ENCODE measurements around the gene TMEM233. TPM values are rescaled to one million over a fixed set of nuclear protein-coding genes. Genes with fewer than 3 reads are reported as not detected.

The TMEM233 gene
- total RNA-seq, 1 experiment from 2014 or later: not detected

- peaks cover 0 to 10% of the 10 kb centered on the region in 2 experiments; a peak in 2 of 4 replicates for H3K4me1 ChIP-seq (ENCODE audit: control insufficient read depth in 1 of 2, insufficient read depth in 2 of 2, low read length in 2 of 2)
- H3K9ac ChIP-seq (ENCODE audit: low read length): no peak overlapping the region
- no peaks in the 10 kb centered on the region for H3K27me3 ChIP-seq (ENCODE audit: insufficient read depth, low read length)
- no peak overlapping the region for H2AFZ ChIP-seq (ENCODE audit: low read depth, low read length, poor library complexity, severe bottlenecking)
- H3K36me3 ChIP-seq (ENCODE audit: control insufficient read depth in 1 of 2, insufficient read depth in 2 of 2, low read length in 2 of 2): no peaks in the 10 kb centered on the region
- ChIA-PET CTCF (no interaction called here), RAD21 (ENCODE audit: low non-redundant PET in 1 of 2, low total read pairs in 2 of 2, uncharacterized antibody in 2 of 2, unreplicated experiment in 2 of 2) (no interaction called here), POLR2A (no interaction called here)
- no peaks in the 10 kb centered on the region for H3K9me2 ChIP-seq (ENCODE audit: insufficient read depth)
- no peak overlapping the region for H3K27ac ChIP-seq (ENCODE audit: low read depth, low read length)
- TF ChIP-seq EZH2 (IDR thresholded peaks at IDR 0.05) (no peak), ELF1 (IDR thresholded peaks at IDR 0.05; ENCODE audit: borderline replicate concordance, low read depth) (no peak), EGR1 (IDR thresholded peaks at IDR 0.05; ENCODE audit: low read depth) (no peak), YY1 (IDR thresholded peaks at IDR 0.05; ENCODE audit: extremely low read depth, insufficient replicate concordance, low read depth, low read length) (no peak)
- TF ChIP-seq, protein P1, sequence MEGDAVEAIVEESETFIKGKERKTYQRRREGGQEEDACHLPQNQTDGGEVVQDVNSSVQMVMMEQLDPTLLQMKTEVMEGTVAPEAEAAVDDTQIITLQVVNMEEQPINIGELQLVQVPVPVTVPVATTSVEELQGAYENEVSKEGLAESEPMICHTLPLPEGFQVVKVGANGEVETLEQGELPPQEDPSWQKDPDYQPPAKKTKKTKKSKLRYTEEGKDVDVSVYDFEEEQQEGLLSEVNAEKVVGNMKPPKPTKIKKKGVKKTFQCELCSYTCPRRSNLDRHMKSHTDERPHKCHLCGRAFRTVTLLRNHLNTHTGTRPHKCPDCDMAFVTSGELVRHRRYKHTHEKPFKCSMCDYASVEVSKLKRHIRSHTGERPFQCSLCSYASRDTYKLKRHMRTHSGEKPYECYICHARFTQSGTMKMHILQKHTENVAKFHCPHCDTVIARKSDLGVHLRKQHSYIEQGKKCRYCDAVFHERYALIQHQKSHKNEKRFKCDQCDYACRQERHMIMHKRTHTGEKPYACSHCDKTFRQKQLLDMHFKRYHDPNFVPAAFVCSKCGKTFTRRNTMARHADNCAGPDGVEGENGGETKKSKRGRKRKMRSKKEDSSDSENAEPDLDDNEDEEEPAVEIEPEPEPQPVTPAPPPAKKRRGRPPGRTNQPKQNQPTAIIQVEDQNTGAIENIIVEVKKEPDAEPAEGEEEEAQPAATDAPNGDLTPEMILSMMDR (IDR thresholded peaks at IDR 0.05 in 2 of 3, conservative IDR thresholded peaks at IDR 0.05 in 1 of 3; ENCODE audit: borderline replicate concordance in 1 of 3, insufficient read depth in 1 of 3, low read depth in 2 of 3, low read length in 2 of 3): no peak
- no TSS peak for BruUV-seq (replicated peaks)
- intact Hi-C loops (cut with micrococcal nuclease): no loop called here
- DNase-seq (ENCODE audit: low read depth, low spot score): no peak
- H3K79me2 ChIP-seq (ENCODE audit: insufficient read depth, low read length): no peaks in the 10 kb centered on the region
- no peak overlapping the region for H3K4me2 ChIP-seq (ENCODE audit: low read length)
- ATAC-seq: no peak
- H4K20me1 ChIP-seq (ENCODE audit: insufficient read depth): no peaks in the 10 kb centered on the region
- H3K9me3 ChIP-seq (ENCODE audit: control insufficient read depth in 1 of 2, insufficient read depth in 1 of 2, low read depth in 1 of 2, low read length in 2 of 2): no peaks in the 10 kb centered on the region
- H3K4me3 ChIP-seq (replicated peaks in 1 of 2; ENCODE audit: low read depth in 1 of 2, low read length in 2 of 2): no peak overlapping the region
Observed at GRCh38 chr12:119576915-119577314, 16.7 kb upstream of the TMEM233 start.

DNA sequence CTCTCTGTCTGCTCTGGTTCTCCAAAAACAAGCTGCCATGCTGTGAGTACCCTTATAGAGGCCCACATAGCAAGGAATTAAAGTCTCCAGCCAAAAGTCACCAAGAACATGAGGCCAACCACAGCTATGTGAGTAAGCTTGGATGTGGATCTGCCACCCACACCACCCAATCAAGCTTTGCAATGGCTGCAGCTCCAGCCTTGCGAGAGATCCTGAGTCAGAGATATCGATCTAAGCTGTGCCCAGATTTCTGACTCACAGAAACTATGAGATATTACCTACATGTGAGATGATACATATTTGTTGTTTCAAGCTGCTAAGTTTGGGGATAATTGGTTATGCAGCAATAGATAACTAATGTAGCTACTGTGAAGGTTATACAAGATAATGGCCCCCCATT, 15.5 kb upstream of the TMEM233 start:
- peak; percentile 77 for ATAC-seq
- TF ChIP-seq RAD21 (IDR thresholded peaks at IDR 0.05; ENCODE audit: low read depth) (no peak), POLR2A (IDR thresholded peaks at IDR 0.05; ENCODE audit: borderline replicate concordance, extremely low read depth, insufficient read depth, insufficient read length) (no peak), YY1 (IDR thresholded peaks at IDR 0.05; ENCODE audit: extremely low read depth, insufficient replicate concordance, low read depth, low read length) (no peak), SP1 (IDR thresholded peaks at IDR 0.05; ENCODE audit: low read depth) (0 out of 2 replicates have a peak, but pooled peaks have one; percentile 18), EZH2phosphoT487 (IDR thresholded peaks at IDR 0.05; ENCODE audit: borderline replicate concordance) (no peak), POLR2AphosphoS5 (IDR thresholded peaks at IDR 0.05; ENCODE audit: low read depth, low read length) (no peak), JUND (IDR thresholded peaks at IDR 0.05) (peak; percentile 43; the same call in 1 of the 2 replicates), ZNF274 (IDR thresholded peaks at IDR 0.05; ENCODE audit: low read depth, low read length) (no peak), SIN3A (IDR thresholded peaks at IDR 0.05; ENCODE audit: low read depth) (no peak)
- TF ChIP-seq, protein P2, sequence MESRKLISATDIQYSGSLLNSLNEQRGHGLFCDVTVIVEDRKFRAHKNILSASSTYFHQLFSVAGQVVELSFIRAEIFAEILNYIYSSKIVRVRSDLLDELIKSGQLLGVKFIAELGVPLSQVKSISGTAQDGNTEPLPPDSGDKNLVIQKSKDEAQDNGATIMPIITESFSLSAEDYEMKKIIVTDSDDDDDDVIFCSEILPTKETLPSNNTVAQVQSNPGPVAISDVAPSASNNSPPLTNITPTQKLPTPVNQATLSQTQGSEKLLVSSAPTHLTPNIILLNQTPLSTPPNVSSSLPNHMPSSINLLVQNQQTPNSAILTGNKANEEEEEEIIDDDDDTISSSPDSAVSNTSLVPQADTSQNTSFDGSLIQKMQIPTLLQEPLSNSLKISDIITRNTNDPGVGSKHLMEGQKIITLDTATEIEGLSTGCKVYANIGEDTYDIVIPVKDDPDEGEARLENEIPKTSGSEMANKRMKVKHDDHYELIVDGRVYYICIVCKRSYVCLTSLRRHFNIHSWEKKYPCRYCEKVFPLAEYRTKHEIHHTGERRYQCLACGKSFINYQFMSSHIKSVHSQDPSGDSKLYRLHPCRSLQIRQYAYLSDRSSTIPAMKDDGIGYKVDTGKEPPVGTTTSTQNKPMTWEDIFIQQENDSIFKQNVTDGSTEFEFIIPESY (IDR thresholded peaks at IDR 0.05; ENCODE audit: extremely low read depth, insufficient replicate concordance, low read length): no peak
- TF ChIP-seq, protein P1 (IDR thresholded peaks at IDR 0.05 in 2 of 3, conservative IDR thresholded peaks at IDR 0.05 in 1 of 3; ENCODE audit: borderline replicate concordance in 1 of 3, insufficient read depth in 1 of 3, low read depth in 2 of 3, low read length in 2 of 3): no peak

More for the DNA sequence above, 15.5 kb upstream of the TMEM233 start:
- Histone ChIP-seq H2AFZ (ENCODE audit: low read depth, low read length, poor library complexity, severe bottlenecking) (peak overlapping the region; percentile 72), H3K79me2 (ENCODE audit: insufficient read depth, low read length) (no peaks in the 10 kb centered on the region), H3K4me2 (ENCODE audit: low read length) (peak overlapping the region; percentile 54), H3K4me1 (ENCODE audit: control insufficient read depth in 1 of 2, insufficient read depth in 2 of 2, low read length in 2 of 2) (peaks cover 0 to 10% of the 10 kb centered on the region in 2 experiments; a peak in 2 of 4 replicates), H3K36me3 (ENCODE audit: control insufficient read depth in 1 of 2, insufficient read depth in 2 of 2, low read length in 2 of 2) (no peaks in the 10 kb centered on the region), H3K9me2 (ENCODE audit: insufficient read depth) (no peaks in the 10 kb centered on the region), H3K9me3 (ENCODE audit: control insufficient read depth in 1 of 2, insufficient read depth in 1 of 2, low read depth in 1 of 2, low read length in 2 of 2) (no peaks in the 10 kb centered on the region), H3K4me3 (replicated peaks in 1 of 2; ENCODE audit: low read depth in 1 of 2, low read length in 2 of 2) (no peak overlapping the region), H3K27ac (ENCODE audit: low read depth, low read length) (no peak overlapping the region), H3K27me3 (ENCODE audit: insufficient read depth, low read length) (0 out of 2 replicates have a peak, but pooled peaks cover 4% of the 10 kb centered on the region), H3K9ac (ENCODE audit: low read length) (no peak overlapping the region), H4K20me1 (ENCODE audit: insufficient read depth) (no peaks in the 10 kb centered on the region)
- intact Hi-C loops (cut with micrococcal nuclease): no loop called here
- RAD21 ChIA-PET (ENCODE audit: low non-redundant PET in 1 of 2, low total read pairs in 2 of 2, uncharacterized antibody in 2 of 2, unreplicated experiment in 2 of 2): no interaction called here
- DNase-seq (ENCODE audit: low read depth, low spot score): peak; percentile 34
- no TSS peak for BruUV-seq (replicated peaks)
- CTCF ChIA-PET: interaction anchor here (0.8 kb wide), 1 partner anchor 33 kb away, joined by 3 read pairs; no protein-coding TSS in a partner anchor
- POLR2A ChIA-PET: no interaction called here
